SK-N-SH (cell line): ENCODE data around the gene PARVB.

Experiments used
- CHD2 ChIP-seq: fragments of 150-350 bp; IDR thresholded peaks from 2 replicates; pipeline ENCODE4 v1.6.1; 2018; ENCODE audit warnings: low read length; ENCODE audit not compliant: partially characterized antibody
- EZH2phosphoT487 ChIP-seq: fragments of 200-600 bp; sonication (generic); IDR thresholded peaks from 2 replicates; pipeline ENCODE4 v1.6.1; 2017; ENCODE audit warnings: low read depth, mixed run types, mild to moderate bottlenecking, antibody characterized with exemption, moderate library complexity, borderline replicate concordance
- JUND ChIP-seq: IDR thresholded peaks from 2 replicates; pipeline ENCODE4 v1.4.0; 2012
- POLR2AphosphoS5 ChIP-seq: IDR thresholded peaks from 2 replicates; pipeline ENCODE4 v1.6.1; 2012; ENCODE audit warnings: low read depth, low read length
- REST ChIP-seq: IDR thresholded peaks from 2 replicates; pipeline ENCODE4 v1.6.1; 2012; ENCODE audit warnings: mild to moderate bottlenecking, low read depth, low read length, moderate library complexity
- TAF1 ChIP-seq: IDR thresholded peaks from 2 replicates; pipeline ENCODE4 v1.6.1; 2012; ENCODE audit warnings: low read depth, mild to moderate bottlenecking, low read length, moderate library complexity, borderline replicate concordance
- YY1 ChIP-seq: IDR thresholded peaks from 2 replicates; pipeline ENCODE4 v1.4.0; 2012; ENCODE audit warnings: low read depth, mild to moderate bottlenecking
- TF ChIP-seq, protein P1 (sequence below): fragments of 150-350 bp; IDR thresholded peaks from 2 replicates; pipeline ENCODE4 v1.6.1; 2017; ENCODE audit warnings: antibody characterized with exemption, low read length, low read depth, borderline replicate concordance
- TF ChIP-seq, protein P2 (sequence below): fragments of 200-600 bp; sonication (generic); IDR thresholded peaks from 2 replicates; pipeline ENCODE4 v1.6.1; 2017; ENCODE audit warnings: antibody characterized with exemption, mild to moderate bottlenecking, moderate library complexity

DNA sequence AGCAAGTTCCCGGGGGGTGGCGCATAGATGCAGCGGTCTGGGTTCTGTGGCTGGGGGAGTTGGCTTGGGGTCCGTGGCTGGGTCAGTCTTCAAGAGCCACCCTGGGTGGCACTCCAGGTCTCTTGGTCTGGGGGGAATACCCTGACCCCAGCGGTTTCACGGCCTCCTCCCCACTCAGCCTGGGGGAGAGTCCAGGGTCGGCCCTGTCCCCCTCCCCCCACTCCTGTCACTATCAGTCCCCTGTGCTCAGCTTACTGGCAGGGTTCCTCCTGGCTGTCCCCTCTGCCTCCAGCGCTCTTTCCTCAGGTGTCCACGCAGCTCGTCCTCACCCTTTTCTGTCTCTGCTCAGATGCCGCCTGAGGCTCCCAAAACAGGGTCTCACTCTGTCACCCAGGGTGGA lies 88.1 kb downstream of the PARVB start:
- TF ChIP-seq TAF1 (no peak), JUND (no peak), EZH2phosphoT487 (no peak), CHD2 (no peak), POLR2AphosphoS5 (no peak), YY1 (no peak), REST (no peak)
- TF ChIP-seq, protein P1, sequence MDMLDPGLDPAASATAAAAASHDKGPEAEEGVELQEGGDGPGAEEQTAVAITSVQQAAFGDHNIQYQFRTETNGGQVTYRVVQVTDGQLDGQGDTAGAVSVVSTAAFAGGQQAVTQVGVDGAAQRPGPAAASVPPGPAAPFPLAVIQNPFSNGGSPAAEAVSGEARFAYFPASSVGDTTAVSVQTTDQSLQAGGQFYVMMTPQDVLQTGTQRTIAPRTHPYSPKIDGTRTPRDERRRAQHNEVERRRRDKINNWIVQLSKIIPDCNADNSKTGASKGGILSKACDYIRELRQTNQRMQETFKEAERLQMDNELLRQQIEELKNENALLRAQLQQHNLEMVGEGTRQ, result no peak
- TF ChIP-seq, protein P2, sequence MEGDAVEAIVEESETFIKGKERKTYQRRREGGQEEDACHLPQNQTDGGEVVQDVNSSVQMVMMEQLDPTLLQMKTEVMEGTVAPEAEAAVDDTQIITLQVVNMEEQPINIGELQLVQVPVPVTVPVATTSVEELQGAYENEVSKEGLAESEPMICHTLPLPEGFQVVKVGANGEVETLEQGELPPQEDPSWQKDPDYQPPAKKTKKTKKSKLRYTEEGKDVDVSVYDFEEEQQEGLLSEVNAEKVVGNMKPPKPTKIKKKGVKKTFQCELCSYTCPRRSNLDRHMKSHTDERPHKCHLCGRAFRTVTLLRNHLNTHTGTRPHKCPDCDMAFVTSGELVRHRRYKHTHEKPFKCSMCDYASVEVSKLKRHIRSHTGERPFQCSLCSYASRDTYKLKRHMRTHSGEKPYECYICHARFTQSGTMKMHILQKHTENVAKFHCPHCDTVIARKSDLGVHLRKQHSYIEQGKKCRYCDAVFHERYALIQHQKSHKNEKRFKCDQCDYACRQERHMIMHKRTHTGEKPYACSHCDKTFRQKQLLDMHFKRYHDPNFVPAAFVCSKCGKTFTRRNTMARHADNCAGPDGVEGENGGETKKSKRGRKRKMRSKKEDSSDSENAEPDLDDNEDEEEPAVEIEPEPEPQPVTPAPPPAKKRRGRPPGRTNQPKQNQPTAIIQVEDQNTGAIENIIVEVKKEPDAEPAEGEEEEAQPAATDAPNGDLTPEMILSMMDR, result no peak
